ENCODE data around the gene CLCN7. TPM values are rescaled to one million over a fixed set of nuclear protein-coding genes. Genes with fewer than 3 reads are reported as not detected.

The CLCN7 gene
- total RNA-seq, 6 experiments from 2014 or later, result 47.5 to 62.6 (median 51.3) TPM

DNA sequence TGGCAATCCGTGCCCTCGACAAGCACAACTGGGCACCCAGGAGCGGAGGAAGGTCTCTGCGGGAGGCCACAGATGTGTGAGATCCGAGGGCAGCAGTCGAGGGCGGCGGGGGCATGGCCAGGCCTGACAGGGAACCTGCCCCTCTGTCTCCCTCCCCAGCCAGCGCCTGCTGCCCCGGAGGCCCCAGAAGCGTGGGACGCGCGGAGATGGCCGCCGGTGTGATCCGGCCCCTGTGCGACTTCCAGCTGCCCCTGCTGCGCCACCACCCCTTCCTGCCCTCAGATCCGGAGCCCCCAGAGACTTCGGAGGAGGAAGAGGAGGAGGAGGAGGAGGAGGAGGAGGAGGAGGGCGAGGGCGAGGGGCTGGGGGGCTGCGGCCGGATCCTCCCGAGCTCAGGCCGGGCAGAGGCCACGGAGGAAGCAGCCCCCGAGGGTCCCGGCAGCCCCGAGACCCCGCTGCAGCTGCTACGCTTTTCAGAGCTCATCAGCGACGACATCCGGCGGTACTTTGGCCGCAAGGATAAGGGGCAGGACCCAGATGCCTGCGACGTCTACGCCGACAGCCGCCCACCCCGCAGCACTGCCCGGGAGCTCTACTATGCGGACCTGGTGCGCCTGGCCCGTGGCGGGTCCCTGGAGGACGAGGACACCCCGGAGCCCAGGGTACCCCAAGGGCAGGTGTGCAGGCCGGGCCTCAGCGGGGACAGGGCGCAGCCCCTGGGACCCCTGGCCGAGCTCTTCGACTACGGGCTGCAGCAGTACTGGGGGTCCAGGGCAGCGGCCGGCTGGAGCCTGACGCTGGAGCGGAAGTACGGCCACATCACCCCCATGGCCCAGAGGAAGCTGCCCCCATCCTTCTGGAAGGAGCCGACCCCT lies 42.2 kb downstream of the CLCN7 start:
- Mint-ChIP-seq H3K4me3 (no peak overlapping the region), H3K4me1 (ENCODE audit: low read depth) (no peaks in the 10 kb centered on the region), H3K27me3 (ENCODE audit: insufficient read depth) (no peaks in the 10 kb centered on the region; the same call in 1 of the 2 replicates), H3K9me3 (no peaks in the 10 kb centered on the region), H3K36me3 (ENCODE audit: low read depth) (no peaks in the 10 kb centered on the region), H3K27ac (no peak overlapping the region)
- no peak for DNase-seq
- TF ChIP-seq, protein P1, sequence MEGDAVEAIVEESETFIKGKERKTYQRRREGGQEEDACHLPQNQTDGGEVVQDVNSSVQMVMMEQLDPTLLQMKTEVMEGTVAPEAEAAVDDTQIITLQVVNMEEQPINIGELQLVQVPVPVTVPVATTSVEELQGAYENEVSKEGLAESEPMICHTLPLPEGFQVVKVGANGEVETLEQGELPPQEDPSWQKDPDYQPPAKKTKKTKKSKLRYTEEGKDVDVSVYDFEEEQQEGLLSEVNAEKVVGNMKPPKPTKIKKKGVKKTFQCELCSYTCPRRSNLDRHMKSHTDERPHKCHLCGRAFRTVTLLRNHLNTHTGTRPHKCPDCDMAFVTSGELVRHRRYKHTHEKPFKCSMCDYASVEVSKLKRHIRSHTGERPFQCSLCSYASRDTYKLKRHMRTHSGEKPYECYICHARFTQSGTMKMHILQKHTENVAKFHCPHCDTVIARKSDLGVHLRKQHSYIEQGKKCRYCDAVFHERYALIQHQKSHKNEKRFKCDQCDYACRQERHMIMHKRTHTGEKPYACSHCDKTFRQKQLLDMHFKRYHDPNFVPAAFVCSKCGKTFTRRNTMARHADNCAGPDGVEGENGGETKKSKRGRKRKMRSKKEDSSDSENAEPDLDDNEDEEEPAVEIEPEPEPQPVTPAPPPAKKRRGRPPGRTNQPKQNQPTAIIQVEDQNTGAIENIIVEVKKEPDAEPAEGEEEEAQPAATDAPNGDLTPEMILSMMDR (IDR thresholded peaks at IDR 0.05), result no peak

DNA sequence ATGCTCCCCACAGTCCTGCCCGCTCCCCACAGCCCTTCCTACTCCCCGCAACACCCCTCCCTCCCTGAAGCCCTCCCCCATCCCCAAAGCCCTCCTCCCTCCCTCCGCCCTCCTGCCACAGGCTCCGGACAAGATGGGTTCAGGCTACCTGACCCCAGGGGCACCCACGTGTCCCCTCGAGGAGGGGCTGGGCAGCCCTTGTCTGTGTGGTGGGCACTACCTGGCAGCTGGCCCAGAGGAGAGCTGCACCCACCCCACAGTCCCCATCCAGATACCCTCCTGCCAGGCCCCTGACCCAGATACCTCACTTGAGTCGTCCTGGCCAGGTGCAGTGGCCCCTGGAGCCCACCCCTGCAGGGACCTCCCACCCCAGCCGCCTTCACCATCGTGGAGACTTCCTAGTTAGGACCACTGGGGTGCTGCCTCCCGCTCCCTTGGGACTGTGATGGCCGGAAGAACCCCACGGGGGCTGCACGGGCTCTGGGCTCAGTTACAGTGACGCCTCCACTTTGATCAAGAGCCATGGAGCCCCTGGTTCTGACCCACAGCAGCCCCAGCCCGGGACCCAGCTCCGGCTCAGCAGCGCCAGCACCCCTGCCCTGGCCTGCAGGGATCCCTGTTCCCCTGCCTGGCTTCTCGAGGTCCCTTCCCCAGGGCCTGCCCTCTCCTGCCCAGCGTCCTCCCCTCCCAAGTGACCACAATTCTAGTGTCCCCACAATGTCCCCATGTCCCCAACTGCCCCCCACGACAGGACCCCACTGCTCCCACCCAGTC lies 43.1 kb downstream of the CLCN7 start:
- Mint-ChIP-seq H3K27ac (no peak overlapping the region), H3K9me3 (no peaks in the 10 kb centered on the region), H3K36me3 (ENCODE audit: low read depth) (no peaks in the 10 kb centered on the region)

DNA sequence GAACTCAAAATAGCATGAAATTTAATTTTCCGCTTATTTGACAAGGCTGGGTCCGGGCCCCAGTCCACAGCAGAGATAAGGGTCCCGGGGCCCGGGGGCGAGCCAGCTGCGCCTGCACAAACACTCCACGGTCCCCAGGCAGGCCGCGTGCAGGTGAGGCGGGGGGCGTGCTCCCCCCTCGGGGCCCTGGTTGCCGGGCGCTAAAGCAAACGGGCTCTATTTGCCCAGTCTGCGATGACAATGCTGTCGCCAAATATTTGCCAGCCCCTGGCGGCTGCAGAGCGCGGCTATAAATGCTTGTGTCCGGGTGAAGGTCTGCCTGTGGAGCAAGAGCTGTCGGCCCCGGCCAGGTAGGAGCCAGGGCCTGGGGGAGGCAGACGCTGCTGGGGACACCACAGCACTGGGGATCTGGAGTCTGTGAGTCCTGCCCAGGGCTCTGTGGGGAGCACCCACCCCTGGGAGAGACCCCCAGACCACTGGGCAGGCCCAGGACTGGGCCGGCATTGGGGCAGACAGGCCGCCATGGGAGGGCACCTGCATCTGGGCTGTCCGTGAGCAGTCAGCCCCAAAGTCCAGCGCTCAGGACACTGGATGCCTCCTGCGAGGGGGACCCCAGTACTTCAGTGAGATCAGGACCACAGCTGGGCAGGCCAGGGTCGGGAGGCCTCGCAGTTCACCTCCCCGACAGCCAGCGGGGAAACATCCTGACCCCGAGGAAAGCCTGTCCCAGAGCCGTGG lies 43.9 kb downstream of the CLCN7 start, which contains the start of gene PERCC1:
Gene PERCC1 (plus strand): TSS at position 320 of the 738 bp plus-strand sequence. CDS start 1,516 bp downstream, outside the sequence.
- Mint-ChIP-seq H3K9me3 (no peaks in the 10 kb centered on the region), H3K4me3 (no peak within 1 kb of the TSS), H3K27me3 (ENCODE audit: insufficient read depth) (no peaks in the 10 kb centered on the region; the same call in 1 of the 2 replicates), H3K36me3 (ENCODE audit: low read depth) (no peaks in the 10 kb centered on the region), H3K27ac (no peak within 1 kb of the TSS), H3K4me1 (ENCODE audit: low read depth) (no peaks in the 10 kb centered on the region)
- DNase-seq, result no peak
- TF ChIP-seq, protein P1 (IDR thresholded peaks at IDR 0.05), result no peak

More for the DNA sequence above, 43.1 kb downstream of the CLCN7 start:
- Mint-ChIP-seq H3K4me1 (ENCODE audit: low read depth) (no peaks in the 10 kb centered on the region), H3K4me3 (no peak overlapping the region), H3K27me3 (ENCODE audit: insufficient read depth) (no peaks in the 10 kb centered on the region; the same call in 1 of the 2 replicates)
- DNase-seq, result no peak
- TF ChIP-seq, protein P1 (IDR thresholded peaks at IDR 0.05), result no peak

DNA sequence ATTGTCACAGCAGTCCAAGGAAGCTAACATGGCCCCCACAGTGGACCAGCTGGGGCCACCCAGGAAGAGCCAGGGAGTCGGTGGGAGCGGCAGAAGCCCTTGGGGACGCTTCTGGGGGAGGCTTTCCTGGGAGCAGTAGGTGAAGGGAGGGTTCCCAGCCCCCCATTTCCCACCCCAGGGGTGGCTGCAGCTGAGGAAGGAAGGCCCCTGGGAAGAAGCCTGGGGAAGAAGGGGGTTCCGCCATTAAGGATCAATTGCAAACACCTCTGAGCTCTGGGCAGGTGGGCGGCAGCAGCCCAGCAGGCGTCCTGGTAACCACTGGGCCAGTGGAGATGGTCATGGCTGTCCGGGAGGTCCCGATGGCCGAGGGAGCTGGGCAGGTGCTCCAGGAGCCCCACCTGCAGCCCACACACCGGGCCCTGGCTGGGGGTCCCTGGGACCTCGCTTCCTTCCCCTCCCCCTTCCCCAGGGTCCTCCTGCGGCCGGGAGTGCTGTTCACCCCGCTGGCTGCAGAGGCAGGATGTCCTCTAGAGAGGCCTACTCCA lies 44.5 kb downstream of the CLCN7 start:
- Mint-ChIP-seq H3K27ac (no peak overlapping the region), H3K36me3 (ENCODE audit: low read depth) (no peaks in the 10 kb centered on the region), H3K4me1 (ENCODE audit: low read depth) (no peaks in the 10 kb centered on the region), H3K27me3 (ENCODE audit: insufficient read depth) (no peaks in the 10 kb centered on the region; the same call in 1 of the 2 replicates), H3K4me3 (no peak overlapping the region), H3K9me3 (no peaks in the 10 kb centered on the region)
- no peak for DNase-seq
- TF ChIP-seq, protein P1 (IDR thresholded peaks at IDR 0.05), result no peak

DNA sequence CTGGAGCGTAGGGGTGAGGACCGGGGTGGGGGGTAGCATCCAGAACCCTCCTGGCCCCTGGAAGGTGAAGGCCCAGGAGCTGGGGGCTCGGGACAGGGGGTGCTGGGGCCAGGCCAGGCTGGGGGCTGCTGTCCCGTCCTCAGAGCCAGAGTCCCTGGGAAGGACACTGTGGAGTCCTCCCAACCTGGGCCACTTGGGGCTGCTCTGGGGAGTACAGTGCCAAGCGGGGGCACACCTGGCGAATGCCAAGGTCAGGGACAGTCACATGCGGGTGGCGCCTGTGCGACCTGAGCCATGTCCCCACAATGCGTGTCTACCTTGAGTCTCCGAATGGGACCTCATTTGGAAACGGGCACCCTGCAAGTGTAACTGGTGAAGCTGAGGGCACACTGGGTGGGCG lies 45.2 kb downstream of the CLCN7 start:
- no peaks in the 10 kb centered on the region for H3K36me3 Mint-ChIP-seq (ENCODE audit: low read depth)
- H3K9me3 Mint-ChIP-seq, result no peaks in the 10 kb centered on the region
- H3K4me1 Mint-ChIP-seq (ENCODE audit: low read depth), result no peaks in the 10 kb centered on the region
- no peaks in the 10 kb centered on the region; the same call in 1 of the 2 replicates for H3K27me3 Mint-ChIP-seq (ENCODE audit: insufficient read depth)
- no peak overlapping the region for H3K4me3 Mint-ChIP-seq
- no peak overlapping the region for H3K27ac Mint-ChIP-seq
- TF ChIP-seq, protein P1 (IDR thresholded peaks at IDR 0.05), result no peak
- DNase-seq, result no peak

Measured in HFFc6 (cell line).